Breast epithelium (tissue), 4 donors: ENCODE data around the gene CRACDL. TPM values are rescaled to one million over a fixed set of nuclear protein-coding genes. Genes with fewer than 3 reads are reported as not detected.

Experiments
- DNase-seq, 2 donors: peaks; one replicate each; pipeline ENCODE4 v3.0.0-alpha.2; 2019; ENCODE audit warnings: low spot score in 2 of 2
- H3K27ac ChIP-seq, 2 donors: fragments of 200-600 bp; sonication (generic) in 1 of 2; one replicate each; pipeline ENCODE4 v1.5.1; 2016 to 2019; ENCODE audit warnings: mild to moderate bottlenecking in 1 of 2
- H3K27me3 ChIP-seq, 2 donors: fragments of 200-600 bp; sonication (generic) in 1 of 2; one replicate each; pipeline versions ENCODE4 v1.5.1 to v1.6.0; 2017 to 2019; ENCODE audit warnings: control low read depth in 1 of 2, mild to moderate bottlenecking in 1 of 2
- H3K36me3 ChIP-seq: fragments of 200-600 bp; one replicate; pipeline ENCODE4 v1.5.1; 2019
- H3K4me1 ChIP-seq, 2 donors: fragments of 200-600 bp; sonication (generic); one replicate each; pipeline ENCODE4 v1.5.1; 2016 to 2019; ENCODE audit warnings: control low read depth in 1 of 2
- H3K4me3 ChIP-seq, 3 donors: fragments of 200-600 bp; sonication (generic); 1 replicate in 2 of 3; 2 replicates in 1 of 3; pipeline ENCODE4 v1.5.1; 2016 to 2019; ENCODE audit warnings: mild to moderate bottlenecking in 3 of 3, moderate library complexity in 2 of 3
- H3K9me3 ChIP-seq, 2 donors: fragments of 200-600 bp; sonication (generic) in 1 of 2; one replicate each; pipeline ENCODE4 v1.5.1; 2016 to 2019; ENCODE audit warnings: control low read depth in 1 of 2
- POLR2A ChIP-seq: fragments of 450-650 bp; IDR thresholded peaks from one replicate; pipeline ENCODE4 v1.6.1; 2016; ENCODE audit warnings: antibody characterized with exemption, mild to moderate bottlenecking, moderate library complexity
- POLR2AphosphoS5 ChIP-seq, 3 donors: sonication (generic); formaldehyde crosslinking; IDR thresholded peaks; one replicate each; pipeline ENCODE4 v1.6.1; 2017; ENCODE audit warnings: antibody characterized with exemption in 3 of 3
- intact Hi-C: fragments of 100-400 bp; cut with DNase I; formaldehyde crosslinking; loops from one replicate; pipeline ENCODE4 v1.15.1; 2023; ENCODE audit warnings: low total_unique reads
- total RNA-seq, 3 donors: library from RNA; depleted of rRNA; stranded (reverse); fragments of >200 nt; gene quantifications; one replicate each; pipeline ENCODE4 v1.1.0, GENCODE V29; 2016
- TF ChIP-seq, protein P1 (sequence below), 3 donors: fragments of 450-650 bp; IDR thresholded peaks; one replicate each; pipeline ENCODE4 v1.5.1; 2016 to 2017; ENCODE audit warnings: antibody characterized with exemption in 3 of 3, mild to moderate bottlenecking in 3 of 3, moderate library complexity in 3 of 3

CRACDL gene
- total RNA-seq, 3 donors from 2014 or later: 0.96 to 12.1 (median 10.8) TPM

DNA sequence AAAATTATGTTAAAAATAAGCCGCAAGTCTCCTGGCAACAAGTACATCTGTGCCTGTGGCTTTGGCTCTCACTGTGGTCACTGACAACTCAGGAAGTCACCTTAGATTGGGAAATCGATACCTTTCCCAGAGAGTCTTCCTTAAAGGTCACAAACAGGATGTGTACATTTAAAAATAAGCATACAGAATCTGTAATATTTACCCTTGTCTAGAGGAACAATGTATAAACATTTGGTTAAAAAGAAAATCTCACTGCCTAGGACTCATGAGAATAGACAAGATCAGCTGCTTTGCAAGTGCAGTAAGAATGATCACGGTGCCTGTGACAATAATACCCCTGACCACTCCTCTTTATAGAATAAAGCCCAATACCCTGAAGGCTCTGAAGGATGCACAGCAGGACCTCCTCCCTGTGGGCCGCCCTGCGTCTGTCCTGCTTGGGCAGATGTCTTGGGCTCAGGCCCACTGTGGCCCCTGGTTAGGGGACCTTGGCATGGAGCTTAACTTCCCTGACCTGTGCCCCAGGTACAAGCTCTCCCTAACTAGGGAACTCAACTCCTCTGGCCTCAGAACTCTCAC lies 107.1 kb downstream of the CRACDL start:
- intact Hi-C loops: no loop called here
- TF ChIP-seq, protein P1, sequence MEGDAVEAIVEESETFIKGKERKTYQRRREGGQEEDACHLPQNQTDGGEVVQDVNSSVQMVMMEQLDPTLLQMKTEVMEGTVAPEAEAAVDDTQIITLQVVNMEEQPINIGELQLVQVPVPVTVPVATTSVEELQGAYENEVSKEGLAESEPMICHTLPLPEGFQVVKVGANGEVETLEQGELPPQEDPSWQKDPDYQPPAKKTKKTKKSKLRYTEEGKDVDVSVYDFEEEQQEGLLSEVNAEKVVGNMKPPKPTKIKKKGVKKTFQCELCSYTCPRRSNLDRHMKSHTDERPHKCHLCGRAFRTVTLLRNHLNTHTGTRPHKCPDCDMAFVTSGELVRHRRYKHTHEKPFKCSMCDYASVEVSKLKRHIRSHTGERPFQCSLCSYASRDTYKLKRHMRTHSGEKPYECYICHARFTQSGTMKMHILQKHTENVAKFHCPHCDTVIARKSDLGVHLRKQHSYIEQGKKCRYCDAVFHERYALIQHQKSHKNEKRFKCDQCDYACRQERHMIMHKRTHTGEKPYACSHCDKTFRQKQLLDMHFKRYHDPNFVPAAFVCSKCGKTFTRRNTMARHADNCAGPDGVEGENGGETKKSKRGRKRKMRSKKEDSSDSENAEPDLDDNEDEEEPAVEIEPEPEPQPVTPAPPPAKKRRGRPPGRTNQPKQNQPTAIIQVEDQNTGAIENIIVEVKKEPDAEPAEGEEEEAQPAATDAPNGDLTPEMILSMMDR (IDR thresholded peaks at IDR 0.05): no peak
- TF ChIP-seq POLR2AphosphoS5 (IDR thresholded peaks at IDR 0.05): peak in 1 of 3 donors; percentile 16
- no peaks in the 10 kb centered on the region for H3K9me3 ChIP-seq
- H3K4me1 ChIP-seq: no peaks in the 10 kb centered on the region
- peak in 1 of 2 donors; percentile 50 for DNase-seq
- no peaks in the 10 kb centered on the region for H3K36me3 ChIP-seq
- no peaks in the 10 kb centered on the region for H3K27me3 ChIP-seq
- peak overlapping the region; percentile 52 to 71 for H3K27ac ChIP-seq
- H3K4me3 ChIP-seq: no peak overlapping the region

DNA sequence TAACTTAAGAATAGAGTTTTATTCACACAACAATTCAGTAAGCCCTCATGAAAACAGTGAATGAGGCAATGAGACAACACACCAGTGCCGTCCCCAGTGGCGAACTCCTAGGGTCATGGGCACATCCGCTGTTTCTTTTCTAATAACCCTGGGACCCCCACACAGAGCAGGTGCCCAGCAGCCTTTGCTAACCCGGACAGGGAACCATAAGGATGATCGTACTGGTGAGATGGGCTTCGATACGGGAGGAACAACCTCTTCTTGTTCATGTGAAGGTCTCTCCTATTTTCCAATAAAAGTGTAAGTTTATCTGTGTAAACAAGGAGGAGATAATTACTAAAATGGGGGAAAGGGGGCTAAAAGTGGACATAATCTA lies 107.7 kb downstream of the CRACDL start:
- peak overlapping the region; percentile 10 to 71 for H3K27ac ChIP-seq
- intact Hi-C loops: no loop called here
- no peak overlapping the region for H3K4me3 ChIP-seq
- no peaks in the 10 kb centered on the region for H3K4me1 ChIP-seq
- no peak for TF ChIP-seq POLR2A
- TF ChIP-seq, protein P1 (IDR thresholded peaks at IDR 0.05): no peak
- TF ChIP-seq POLR2AphosphoS5 (IDR thresholded peaks at IDR 0.05): no peak
- H3K36me3 ChIP-seq: no peaks in the 10 kb centered on the region
- no peaks in the 10 kb centered on the region for H3K9me3 ChIP-seq
- no peak for DNase-seq
- H3K27me3 ChIP-seq: no peaks in the 10 kb centered on the region

DNA sequence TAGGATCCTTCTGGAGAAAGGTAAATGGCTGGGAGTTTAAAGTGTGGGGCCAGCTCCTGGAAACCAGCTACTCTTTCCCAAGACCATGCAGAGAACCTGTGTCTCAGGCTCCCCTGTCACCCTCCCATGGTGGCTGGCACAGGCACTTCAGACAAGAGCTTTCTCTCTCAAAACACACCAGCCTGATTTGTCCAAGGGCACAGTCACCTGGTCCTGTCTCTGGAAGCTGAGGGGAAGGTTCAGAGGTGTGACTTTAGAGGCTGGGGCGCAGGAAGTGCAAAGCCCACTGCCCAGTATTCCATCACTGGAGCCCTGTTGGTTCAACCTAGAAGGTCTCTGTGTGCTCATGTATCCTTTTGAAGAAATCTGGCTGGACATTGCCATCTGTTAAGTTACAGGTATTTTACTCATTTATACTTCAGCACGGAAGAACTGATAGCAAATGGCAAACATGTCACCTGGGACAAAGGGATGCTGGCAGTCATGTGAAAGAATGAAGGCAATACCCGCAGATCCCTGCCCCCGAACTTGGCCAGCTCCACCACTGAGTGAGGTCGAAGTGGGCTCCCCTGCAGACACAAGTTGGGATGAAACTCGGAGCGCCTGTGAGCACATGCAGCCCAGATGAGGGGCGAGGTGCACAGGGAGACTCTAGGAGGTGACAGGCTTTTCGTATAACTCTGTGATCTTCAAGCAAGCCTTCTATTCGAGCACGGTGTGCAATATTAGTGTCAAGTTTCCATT lies 108.2 kb downstream of the CRACDL start:
- Histone ChIP-seq H3K4me1 (no peaks in the 10 kb centered on the region), H3K4me3 (no peak overlapping the region), H3K27ac (peak overlapping the region in 1 of 2 donors; percentile 71), H3K27me3 (no peaks in the 10 kb centered on the region), H3K9me3 (no peaks in the 10 kb centered on the region), H3K36me3 (no peaks in the 10 kb centered on the region)
- no peak for TF ChIP-seq POLR2A
- no peak for TF ChIP-seq POLR2AphosphoS5 (IDR thresholded peaks at IDR 0.05)
- TF ChIP-seq, protein P1 (IDR thresholded peaks at IDR 0.05): no peak
- no peak for DNase-seq
- intact Hi-C loops: no loop called here

DNA sequence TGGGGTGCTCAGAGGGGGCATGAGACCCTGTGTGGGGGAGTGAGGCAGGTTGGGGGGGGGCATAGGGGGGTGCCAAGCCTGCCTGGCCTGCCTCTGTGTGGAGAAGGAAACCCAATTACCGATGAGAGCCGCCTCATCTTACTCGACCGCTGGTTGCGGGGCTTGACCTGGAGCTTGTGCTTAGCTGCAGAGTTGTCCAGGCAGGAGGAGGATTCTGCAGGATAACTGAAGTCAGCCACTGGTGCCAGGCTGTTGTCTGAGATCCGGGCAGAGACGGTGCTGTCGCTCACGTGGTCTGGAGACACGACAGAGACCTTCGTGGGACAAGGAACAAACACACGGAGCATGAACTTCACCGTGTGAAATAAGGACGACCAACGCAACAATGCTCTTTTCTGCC lies 109.2 kb downstream of the CRACDL start:
- no peaks in the 10 kb centered on the region for H3K36me3 ChIP-seq
- intact Hi-C loops: no loop called here
- no peak for DNase-seq
- peaks cover 0 to 6% of the 10 kb centered on the region in 2 donors for H3K4me1 ChIP-seq
- TF ChIP-seq POLR2A: no peak
- TF ChIP-seq, protein P1 (IDR thresholded peaks at IDR 0.05): no peak
- no peak for TF ChIP-seq POLR2AphosphoS5 (IDR thresholded peaks at IDR 0.05)
- no peaks in the 10 kb centered on the region for H3K9me3 ChIP-seq
- no peak overlapping the region for H3K27ac ChIP-seq
- H3K4me3 ChIP-seq: no peak overlapping the region
- peaks cover 0 to 4% of the 10 kb centered on the region in 2 donors for H3K27me3 ChIP-seq

DNA sequence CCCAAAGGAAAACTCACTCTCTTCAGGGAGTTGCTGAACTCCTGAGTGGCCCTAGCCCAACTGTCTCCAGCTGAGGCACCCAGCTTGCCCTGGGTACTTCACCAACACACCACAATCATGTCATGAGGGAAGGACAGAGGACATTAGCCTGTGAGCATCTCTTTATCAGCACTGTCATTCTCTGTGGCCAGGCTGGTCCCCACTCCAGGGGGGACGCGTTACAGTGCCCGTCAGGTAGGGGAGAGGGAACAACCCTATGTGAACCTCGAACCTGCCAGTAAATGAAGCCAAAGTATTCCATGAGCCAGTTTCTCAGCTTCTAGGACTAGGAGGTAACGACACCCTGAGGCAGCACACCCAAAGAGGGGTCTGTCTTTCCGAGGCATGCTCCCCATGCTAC lies 110.2 kb downstream of the CRACDL start:
- intact Hi-C loops: no loop called here
- Histone ChIP-seq H3K27me3 (peaks cover 0 to 4% of the 10 kb centered on the region in 2 donors), H3K36me3 (no peaks in the 10 kb centered on the region), H3K4me1 (peaks cover 0 to 6% of the 10 kb centered on the region in 2 donors), H3K9me3 (no peaks in the 10 kb centered on the region), H3K27ac (peak overlapping the region in 1 of 2 donors; percentile 40), H3K4me3 (no peak overlapping the region)
- TF ChIP-seq, protein P1 (IDR thresholded peaks at IDR 0.05): no peak
- TF ChIP-seq POLR2AphosphoS5 (IDR thresholded peaks at IDR 0.05) (no peak), POLR2A (no peak)
- no peak for DNase-seq
